DND-41 (cell line): ENCODE measurements around the gene ABCF2.

Experiments used
- EZH2 ChIP-seq: IDR thresholded peaks from 3 replicates; pipeline ENCODE4 v1.6.1; 2012; ENCODE audit warnings: borderline replicate concordance, low read depth, mild to moderate bottlenecking, moderate library complexity, low read length, inconsistent platforms; ENCODE audit not compliant: severe bottlenecking
- TF ChIP-seq, protein P1 (sequence below): IDR thresholded peaks from 2 replicates; pipeline ENCODE4 v1.5.1; 2012; ENCODE audit warnings: borderline replicate concordance, low read length, moderate library complexity, mild to moderate bottlenecking; ENCODE audit not compliant: poor library complexity, severe bottlenecking; ENCODE audit errors: extremely low read depth

DNA sequence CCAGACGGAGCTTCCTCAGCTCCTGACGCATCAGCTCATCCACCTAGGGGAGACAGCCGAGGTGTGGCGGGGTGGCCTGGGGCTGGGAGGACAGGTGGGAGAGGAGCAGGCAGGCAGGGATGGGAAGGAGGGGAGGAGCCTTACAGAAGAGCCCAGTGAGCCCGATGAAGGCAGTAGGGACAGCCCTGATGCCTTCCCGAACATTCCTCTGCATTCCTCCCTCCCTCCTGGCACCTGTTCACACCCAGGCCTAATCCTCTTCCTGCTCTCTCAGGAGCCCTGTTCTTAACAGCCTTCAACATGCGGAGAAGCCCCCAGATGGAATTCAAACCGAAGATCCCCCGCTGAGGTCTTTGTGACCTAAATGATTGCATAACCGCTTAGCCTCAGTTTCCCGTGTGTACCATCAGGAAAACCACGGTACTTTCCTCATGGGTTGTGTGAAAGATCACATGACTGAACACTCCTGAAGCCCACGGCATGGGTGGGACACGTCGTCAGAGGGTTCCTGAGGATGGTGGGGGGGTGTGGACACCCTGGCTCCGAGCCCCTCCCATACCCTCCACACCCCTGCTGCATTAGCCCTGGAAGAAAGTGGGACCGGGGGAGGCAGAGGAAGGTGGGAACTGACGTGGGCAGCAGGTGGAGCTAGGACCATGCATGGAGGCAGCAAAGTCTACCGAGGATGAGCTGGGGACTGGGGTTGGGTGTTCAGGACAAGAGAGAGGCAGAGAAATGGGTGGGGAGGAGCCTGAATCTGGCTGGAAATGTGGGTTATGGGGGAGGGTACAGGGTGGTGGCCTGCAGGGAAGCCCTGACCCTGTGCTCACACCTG lies 31.2 kb downstream of the ABCF2 start:
- TF ChIP-seq, protein P1, sequence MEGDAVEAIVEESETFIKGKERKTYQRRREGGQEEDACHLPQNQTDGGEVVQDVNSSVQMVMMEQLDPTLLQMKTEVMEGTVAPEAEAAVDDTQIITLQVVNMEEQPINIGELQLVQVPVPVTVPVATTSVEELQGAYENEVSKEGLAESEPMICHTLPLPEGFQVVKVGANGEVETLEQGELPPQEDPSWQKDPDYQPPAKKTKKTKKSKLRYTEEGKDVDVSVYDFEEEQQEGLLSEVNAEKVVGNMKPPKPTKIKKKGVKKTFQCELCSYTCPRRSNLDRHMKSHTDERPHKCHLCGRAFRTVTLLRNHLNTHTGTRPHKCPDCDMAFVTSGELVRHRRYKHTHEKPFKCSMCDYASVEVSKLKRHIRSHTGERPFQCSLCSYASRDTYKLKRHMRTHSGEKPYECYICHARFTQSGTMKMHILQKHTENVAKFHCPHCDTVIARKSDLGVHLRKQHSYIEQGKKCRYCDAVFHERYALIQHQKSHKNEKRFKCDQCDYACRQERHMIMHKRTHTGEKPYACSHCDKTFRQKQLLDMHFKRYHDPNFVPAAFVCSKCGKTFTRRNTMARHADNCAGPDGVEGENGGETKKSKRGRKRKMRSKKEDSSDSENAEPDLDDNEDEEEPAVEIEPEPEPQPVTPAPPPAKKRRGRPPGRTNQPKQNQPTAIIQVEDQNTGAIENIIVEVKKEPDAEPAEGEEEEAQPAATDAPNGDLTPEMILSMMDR = no peak
- no peak for TF ChIP-seq EZH2
